HEK293 (cell line): ENCODE data around the gene TCF20.
A peak's percentile ranks its signal among the peaks of the same experiment; 100 is the strongest.

ENCODE experiments used
- GLIS2 ChIP-seq: fragments of 450-650 bp; formaldehyde crosslinking; IDR thresholded peaks from 2 replicates; pipeline ENCODE4 v1.5.1; 2016; ENCODE audit warnings: missing biosample characterization, missing genetic modification characterization
- HOXA7 ChIP-seq: sonication (generic); formaldehyde crosslinking; IDR thresholded peaks from 2 replicates; pipeline ENCODE4 v1.8.1; 2022; ENCODE audit warnings: missing genetic modification reagents, borderline replicate concordance
- MEIS1 ChIP-seq: sonication (generic); formaldehyde crosslinking; IDR thresholded peaks from 2 replicates; pipeline ENCODE4 v1.8.1; 2022; ENCODE audit warnings: missing genetic modification reagents, mild to moderate bottlenecking, borderline replicate concordance
- SCRT1 ChIP-seq: fragments of 450-650 bp; formaldehyde crosslinking; IDR thresholded peaks from 2 replicates; pipeline ENCODE4 v1.5.1; 2016; ENCODE audit warnings: missing biosample characterization, missing genetic modification characterization, borderline replicate concordance
- SP7 ChIP-seq: fragments of 450-650 bp; formaldehyde crosslinking; IDR thresholded peaks from 2 replicates; pipeline ENCODE4 v1.5.1; 2016; ENCODE audit warnings: missing biosample characterization, missing genetic modification characterization
- ZBTB20 ChIP-seq: fragments of 450-650 bp; formaldehyde crosslinking; IDR thresholded peaks from 2 replicates; pipeline ENCODE4 v1.5.1; 2016; ENCODE audit warnings: missing biosample characterization, missing genetic modification characterization
- ZBTB8A ChIP-seq: fragments of 450-650 bp; formaldehyde crosslinking; IDR thresholded peaks from 2 replicates; pipeline ENCODE4 v1.5.1; 2016; ENCODE audit warnings: missing biosample characterization, missing genetic modification characterization
- ZNF274 ChIP-seq, 2 experiments: fragments of 200-500 bp in 1 of 2; fragments of 450-650 bp in 1 of 2; sonication (Bioruptor generic) in 1 of 2; formaldehyde crosslinking in 1 of 2; IDR thresholded peaks; 2 replicates each; pipeline versions ENCODE4 v1.5.1 to v1.6.1; 2014 to 2016; ENCODE audit warnings: borderline replicate concordance in 1 of 2, inconsistent platforms in 1 of 2, low read length in 1 of 2, missing biosample characterization in 1 of 2, missing genetic modification characterization in 1 of 2
- ZNF341 ChIP-seq: fragments of 450-650 bp; formaldehyde crosslinking; IDR thresholded peaks from 2 replicates; pipeline ENCODE4; 2016; ENCODE audit warnings: low read depth, missing biosample characterization, missing genetic modification characterization
- ZNF423 ChIP-seq: fragments of 450-650 bp; formaldehyde crosslinking; IDR thresholded peaks from 2 replicates; pipeline ENCODE4 v1.5.1; 2016; ENCODE audit warnings: missing biosample characterization, missing genetic modification characterization
- ZNF433 ChIP-seq: fragments of 450-650 bp; formaldehyde crosslinking; IDR thresholded peaks from 2 replicates; pipeline ENCODE4 v1.5.1; 2016; ENCODE audit warnings: missing biosample characterization, missing genetic modification characterization, low read depth
- ZNF658 ChIP-seq: fragments of 450-650 bp; formaldehyde crosslinking; IDR thresholded peaks from 2 replicates; pipeline ENCODE4; 2016; ENCODE audit warnings: missing biosample characterization, missing genetic modification characterization
- ZNF664 ChIP-seq: fragments of 450-650 bp; formaldehyde crosslinking; IDR thresholded peaks from 2 replicates; pipeline ENCODE4 v1.5.1; 2016; ENCODE audit warnings: missing biosample characterization, missing genetic modification characterization
- TF ChIP-seq, protein P1 (sequence below): fragments of 450-650 bp; formaldehyde crosslinking; IDR thresholded peaks from 2 replicates; pipeline ENCODE4 v1.5.1; 2016; ENCODE audit warnings: missing biosample characterization, missing genetic modification characterization
- TF ChIP-seq, protein P2 (sequence below): fragments of 450-650 bp; formaldehyde crosslinking; IDR thresholded peaks from 2 replicates; pipeline ENCODE4 v1.5.1; 2016; ENCODE audit warnings: missing biosample characterization, missing genetic modification characterization
- TF ChIP-seq, protein P3 (sequence below): IDR thresholded peaks from 2 replicates; pipeline ENCODE4 v1.6.1; 2011; ENCODE audit warnings: mild to moderate bottlenecking, low read depth, low read length, borderline replicate concordance
- TF ChIP-seq, protein P4 (sequence below): fragments of 450-650 bp; formaldehyde crosslinking; IDR thresholded peaks from 2 replicates; pipeline ENCODE4 v1.5.1; 2016; ENCODE audit warnings: missing biosample characterization, missing genetic modification characterization
- TF ChIP-seq, protein P5 (sequence below): fragments of 450-650 bp; IDR thresholded peaks from 2 replicates; pipeline ENCODE4 v1.5.1; 2018; ENCODE audit warnings: missing biosample characterization, mild to moderate bottlenecking, missing genetic modification characterization
- TF ChIP-seq, protein P6 (sequence below): fragments of 450-650 bp; formaldehyde crosslinking; IDR thresholded peaks from 2 replicates; pipeline ENCODE4 v1.5.1; 2016; ENCODE audit warnings: missing biosample characterization, missing genetic modification characterization
- TF ChIP-seq, protein P7 (sequence below): fragments of 450-650 bp; formaldehyde crosslinking; IDR thresholded peaks from 2 replicates; pipeline ENCODE4 v1.5.1; 2016; ENCODE audit warnings: missing biosample characterization, missing genetic modification characterization
- TF ChIP-seq, protein P8 (sequence below): fragments of 450-650 bp; formaldehyde crosslinking; IDR thresholded peaks from 2 replicates; pipeline ENCODE4 v1.5.1; 2016; ENCODE audit warnings: missing biosample characterization, missing genetic modification characterization

The TCF20 gene

DNA sequence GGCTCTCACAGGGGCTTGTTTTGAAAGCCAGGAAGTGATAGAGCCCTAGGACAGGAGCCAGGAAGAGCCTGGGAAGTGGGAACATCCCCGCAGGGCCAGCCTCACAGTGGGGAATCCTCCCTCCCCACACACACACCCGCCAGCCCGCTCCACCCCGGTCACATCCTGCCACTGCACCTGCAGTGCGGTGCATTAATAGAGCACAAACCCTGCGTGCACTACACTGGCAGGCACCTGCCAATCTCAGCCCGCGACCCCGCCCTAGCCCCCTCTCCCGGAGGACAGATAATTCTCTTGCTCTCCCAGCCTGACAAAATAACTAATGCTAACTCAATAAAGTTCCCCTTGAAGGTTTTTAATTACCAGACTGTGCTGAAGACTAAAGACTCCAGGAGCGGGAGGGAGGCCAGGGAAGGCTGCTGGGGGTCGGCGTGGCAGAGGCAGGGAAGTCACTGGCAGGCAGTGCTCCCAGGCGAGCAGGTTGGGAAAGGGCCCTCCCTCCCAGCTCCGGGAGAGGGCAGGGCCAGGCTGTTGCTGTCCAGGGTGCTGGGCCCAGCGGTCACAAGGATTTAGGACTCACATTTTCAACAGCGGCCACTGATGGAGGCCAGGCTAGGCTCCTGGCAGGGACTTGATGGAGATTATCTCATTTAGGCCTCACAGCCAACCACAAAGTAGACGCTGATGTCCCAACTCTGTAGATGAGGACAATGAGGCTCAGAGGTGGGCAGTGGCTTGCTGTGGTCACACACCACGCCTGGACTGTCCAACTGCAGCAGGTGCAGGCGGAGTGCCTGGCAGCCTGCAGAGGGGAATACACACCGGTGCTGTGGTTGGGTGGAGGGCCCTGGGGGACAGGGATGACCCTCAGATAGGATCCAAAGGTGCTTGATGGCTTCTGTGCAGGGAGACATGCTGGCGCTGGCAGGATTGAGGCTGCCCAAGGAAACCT, 23.9 kb upstream of the TCF20 start (continued):
- TF ChIP-seq, protein P1, sequence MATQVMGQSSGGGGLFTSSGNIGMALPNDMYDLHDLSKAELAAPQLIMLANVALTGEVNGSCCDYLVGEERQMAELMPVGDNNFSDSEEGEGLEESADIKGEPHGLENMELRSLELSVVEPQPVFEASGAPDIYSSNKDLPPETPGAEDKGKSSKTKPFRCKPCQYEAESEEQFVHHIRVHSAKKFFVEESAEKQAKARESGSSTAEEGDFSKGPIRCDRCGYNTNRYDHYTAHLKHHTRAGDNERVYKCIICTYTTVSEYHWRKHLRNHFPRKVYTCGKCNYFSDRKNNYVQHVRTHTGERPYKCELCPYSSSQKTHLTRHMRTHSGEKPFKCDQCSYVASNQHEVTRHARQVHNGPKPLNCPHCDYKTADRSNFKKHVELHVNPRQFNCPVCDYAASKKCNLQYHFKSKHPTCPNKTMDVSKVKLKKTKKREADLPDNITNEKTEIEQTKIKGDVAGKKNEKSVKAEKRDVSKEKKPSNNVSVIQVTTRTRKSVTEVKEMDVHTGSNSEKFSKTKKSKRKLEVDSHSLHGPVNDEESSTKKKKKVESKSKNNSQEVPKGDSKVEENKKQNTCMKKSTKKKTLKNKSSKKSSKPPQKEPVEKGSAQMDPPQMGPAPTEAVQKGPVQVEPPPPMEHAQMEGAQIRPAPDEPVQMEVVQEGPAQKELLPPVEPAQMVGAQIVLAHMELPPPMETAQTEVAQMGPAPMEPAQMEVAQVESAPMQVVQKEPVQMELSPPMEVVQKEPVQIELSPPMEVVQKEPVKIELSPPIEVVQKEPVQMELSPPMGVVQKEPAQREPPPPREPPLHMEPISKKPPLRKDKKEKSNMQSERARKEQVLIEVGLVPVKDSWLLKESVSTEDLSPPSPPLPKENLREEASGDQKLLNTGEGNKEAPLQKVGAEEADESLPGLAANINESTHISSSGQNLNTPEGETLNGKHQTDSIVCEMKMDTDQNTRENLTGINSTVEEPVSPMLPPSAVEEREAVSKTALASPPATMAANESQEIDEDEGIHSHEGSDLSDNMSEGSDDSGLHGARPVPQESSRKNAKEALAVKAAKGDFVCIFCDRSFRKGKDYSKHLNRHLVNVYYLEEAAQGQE (tag by site-specific recombination): peak; percentile 99
- TF ChIP-seq, protein P2, sequence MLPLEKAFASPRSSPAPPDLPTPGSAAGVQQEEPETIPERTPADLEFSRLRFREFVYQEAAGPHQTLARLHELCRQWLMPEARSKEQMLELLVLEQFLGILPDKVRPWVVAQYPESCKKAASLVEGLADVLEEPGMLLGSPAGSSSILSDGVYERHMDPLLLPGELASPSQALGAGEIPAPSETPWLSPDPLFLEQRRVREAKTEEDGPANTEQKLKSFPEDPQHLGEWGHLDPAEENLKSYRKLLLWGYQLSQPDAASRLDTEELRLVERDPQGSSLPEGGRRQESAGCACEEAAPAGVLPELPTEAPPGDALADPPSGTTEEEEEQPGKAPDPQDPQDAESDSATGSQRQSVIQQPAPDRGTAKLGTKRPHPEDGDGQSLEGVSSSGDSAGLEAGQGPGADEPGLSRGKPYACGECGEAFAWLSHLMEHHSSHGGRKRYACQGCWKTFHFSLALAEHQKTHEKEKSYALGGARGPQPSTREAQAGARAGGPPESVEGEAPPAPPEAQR (tag by site-specific recombination): no peak
- TF ChIP-seq ZBTB20 (no peak), MEIS1 (CRISPR knock-in tag) (no peak), SP7 (tag by site-specific recombination) (peak; percentile 66; the same call in 1 of the 2 replicates), ZNF664 (tag by site-specific recombination) (no peak), HOXA7 (CRISPR knock-in tag) (no peak), ZNF423 (tag by site-specific recombination) (no peak), GLIS2 (no peak), ZNF433 (tag by site-specific recombination) (no peak), SCRT1 (tag by site-specific recombination) (no peak), ZBTB8A (peak; percentile 34; the same call in 1 of the 2 replicates), ZNF658 (no peak), ZNF274 (IDR thresholded peaks at IDR 0.05; ENCODE audit: low read length) (no peak), ZNF274 (tag by site-specific recombination; IDR thresholded peaks at IDR 0.05; ENCODE audit: borderline replicate concordance) (no peak), ZNF341 (tag by site-specific recombination) (peak; percentile 57; the same call in 1 of the 2 replicates)
- TF ChIP-seq, protein P3, sequence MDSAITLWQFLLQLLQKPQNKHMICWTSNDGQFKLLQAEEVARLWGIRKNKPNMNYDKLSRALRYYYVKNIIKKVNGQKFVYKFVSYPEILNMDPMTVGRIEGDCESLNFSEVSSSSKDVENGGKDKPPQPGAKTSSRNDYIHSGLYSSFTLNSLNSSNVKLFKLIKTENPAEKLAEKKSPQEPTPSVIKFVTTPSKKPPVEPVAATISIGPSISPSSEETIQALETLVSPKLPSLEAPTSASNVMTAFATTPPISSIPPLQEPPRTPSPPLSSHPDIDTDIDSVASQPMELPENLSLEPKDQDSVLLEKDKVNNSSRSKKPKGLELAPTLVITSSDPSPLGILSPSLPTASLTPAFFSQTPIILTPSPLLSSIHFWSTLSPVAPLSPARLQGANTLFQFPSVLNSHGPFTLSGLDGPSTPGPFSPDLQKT: no peak
- TF ChIP-seq, protein P4, sequence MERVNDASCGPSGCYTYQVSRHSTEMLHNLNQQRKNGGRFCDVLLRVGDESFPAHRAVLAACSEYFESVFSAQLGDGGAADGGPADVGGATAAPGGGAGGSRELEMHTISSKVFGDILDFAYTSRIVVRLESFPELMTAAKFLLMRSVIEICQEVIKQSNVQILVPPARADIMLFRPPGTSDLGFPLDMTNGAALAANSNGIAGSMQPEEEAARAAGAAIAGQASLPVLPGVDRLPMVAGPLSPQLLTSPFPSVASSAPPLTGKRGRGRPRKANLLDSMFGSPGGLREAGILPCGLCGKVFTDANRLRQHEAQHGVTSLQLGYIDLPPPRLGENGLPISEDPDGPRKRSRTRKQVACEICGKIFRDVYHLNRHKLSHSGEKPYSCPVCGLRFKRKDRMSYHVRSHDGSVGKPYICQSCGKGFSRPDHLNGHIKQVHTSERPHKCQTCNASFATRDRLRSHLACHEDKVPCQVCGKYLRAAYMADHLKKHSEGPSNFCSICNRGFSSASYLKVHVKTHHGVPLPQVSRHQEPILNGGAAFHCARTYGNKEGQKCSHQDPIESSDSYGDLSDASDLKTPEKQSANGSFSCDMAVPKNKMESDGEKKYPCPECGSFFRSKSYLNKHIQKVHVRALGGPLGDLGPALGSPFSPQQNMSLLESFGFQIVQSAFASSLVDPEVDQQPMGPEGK (tag by site-specific recombination): no peak
- TF ChIP-seq, protein P5, sequence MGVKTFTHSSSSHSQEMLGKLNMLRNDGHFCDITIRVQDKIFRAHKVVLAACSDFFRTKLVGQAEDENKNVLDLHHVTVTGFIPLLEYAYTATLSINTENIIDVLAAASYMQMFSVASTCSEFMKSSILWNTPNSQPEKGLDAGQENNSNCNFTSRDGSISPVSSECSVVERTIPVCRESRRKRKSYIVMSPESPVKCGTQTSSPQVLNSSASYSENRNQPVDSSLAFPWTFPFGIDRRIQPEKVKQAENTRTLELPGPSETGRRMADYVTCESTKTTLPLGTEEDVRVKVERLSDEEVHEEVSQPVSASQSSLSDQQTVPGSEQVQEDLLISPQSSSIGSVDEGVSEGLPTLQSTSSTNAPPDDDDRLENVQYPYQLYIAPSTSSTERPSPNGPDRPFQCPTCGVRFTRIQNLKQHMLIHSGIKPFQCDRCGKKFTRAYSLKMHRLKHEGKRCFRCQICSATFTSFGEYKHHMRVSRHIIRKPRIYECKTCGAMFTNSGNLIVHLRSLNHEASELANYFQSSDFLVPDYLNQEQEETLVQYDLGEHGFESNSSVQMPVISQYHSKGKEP (tag by site-specific recombination): peak; percentile 70; the same call in 1 of the 2 replicates
- TF ChIP-seq, protein P6, sequence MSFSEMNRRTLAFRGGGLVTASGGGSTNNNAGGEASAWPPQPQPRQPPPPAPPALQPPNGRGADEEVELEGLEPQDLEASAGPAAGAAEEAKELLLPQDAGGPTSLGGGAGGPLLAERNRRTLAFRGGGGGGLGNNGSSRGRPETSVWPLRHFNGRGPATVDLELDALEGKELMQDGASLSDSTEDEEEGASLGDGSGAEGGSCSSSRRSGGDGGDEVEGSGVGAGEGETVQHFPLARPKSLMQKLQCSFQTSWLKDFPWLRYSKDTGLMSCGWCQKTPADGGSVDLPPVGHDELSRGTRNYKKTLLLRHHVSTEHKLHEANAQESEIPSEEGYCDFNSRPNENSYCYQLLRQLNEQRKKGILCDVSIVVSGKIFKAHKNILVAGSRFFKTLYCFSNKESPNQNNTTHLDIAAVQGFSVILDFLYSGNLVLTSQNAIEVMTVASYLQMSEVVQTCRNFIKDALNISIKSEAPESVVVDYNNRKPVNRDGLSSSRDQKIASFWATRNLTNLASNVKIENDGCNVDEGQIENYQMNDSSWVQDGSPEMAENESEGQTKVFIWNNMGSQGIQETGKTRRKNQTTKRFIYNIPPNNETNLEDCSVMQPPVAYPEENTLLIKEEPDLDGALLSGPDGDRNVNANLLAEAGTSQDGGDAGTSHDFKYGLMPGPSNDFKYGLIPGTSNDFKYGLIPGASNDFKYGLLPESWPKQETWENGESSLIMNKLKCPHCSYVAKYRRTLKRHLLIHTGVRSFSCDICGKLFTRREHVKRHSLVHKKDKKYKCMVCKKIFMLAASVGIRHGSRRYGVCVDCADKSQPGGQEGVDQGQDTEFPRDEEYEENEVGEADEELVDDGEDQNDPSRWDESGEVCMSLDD (tag by site-specific recombination): no peak
- TF ChIP-seq, protein P7, sequence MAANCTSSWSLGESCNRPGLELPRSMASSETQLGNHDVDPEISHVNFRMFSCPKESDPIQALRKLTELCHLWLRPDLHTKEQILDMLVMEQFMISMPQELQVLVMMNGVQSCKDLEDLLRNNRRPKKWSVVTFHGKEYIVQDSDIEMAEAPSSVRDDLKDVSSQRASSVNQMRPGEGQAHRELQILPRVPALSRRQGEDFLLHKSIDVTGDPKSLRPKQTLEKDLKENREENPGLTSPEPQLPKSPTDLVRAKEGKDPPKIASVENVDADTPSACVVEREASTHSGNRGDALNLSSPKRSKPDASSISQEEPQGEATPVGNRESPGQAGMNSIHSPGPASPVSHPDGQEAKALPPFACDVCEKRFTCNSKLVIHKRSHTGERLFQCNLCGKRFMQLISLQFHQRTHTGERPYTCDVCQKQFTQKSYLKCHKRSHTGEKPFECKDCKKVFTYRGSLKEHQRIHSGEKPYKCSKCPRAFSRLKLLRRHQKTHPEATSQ (tag by site-specific recombination): no peak
- TF ChIP-seq, protein P8, sequence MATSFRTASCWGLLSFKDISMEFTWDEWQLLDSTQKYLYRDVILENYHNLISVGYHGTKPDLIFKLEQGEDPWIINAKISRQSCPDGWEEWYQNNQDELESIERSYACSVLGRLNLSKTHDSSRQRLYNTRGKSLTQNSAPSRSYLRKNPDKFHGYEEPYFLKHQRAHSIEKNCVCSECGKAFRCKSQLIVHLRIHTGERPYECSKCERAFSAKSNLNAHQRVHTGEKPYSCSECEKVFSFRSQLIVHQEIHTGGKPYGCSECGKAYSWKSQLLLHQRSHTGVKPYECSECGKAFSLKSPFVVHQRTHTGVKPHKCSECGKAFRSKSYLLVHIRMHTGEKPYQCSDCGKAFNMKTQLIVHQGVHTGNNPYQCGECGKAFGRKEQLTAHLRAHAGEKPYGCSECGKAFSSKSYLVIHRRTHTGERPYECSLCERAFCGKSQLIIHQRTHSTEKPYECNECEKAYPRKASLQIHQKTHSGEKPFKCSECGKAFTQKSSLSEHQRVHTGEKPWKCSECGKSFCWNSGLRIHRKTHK (tag by site-specific recombination): no peak
